Liver (tissue), 9 donors: ENCODE measurements around the gene RAP1GAP2. TPM values are rescaled to one million over a fixed set of nuclear protein-coding genes. Genes with fewer than 3 reads are reported as not detected.

Experiments used
- DNase-seq: peaks from one replicate; pipeline ENCODE4 v3.0.0-alpha.2; 2017; ENCODE audit warnings: low spot score
- H3K27ac ChIP-seq, 2 donors: one replicate each; pipeline ENCODE4 v1.7.0; 2013; ENCODE audit warnings: inconsistent platforms in 2 of 2, low read length in 2 of 2, control low read depth in 1 of 2, low read depth in 1 of 2, mild to moderate bottlenecking in 1 of 2
- H3K27me3 ChIP-seq, 4 donors: one replicate each; pipeline versions ENCODE4 v1.6.1 to v1.7.0; 2013; ENCODE audit warnings: low read length in 3 of 4, inconsistent platforms in 1 of 4, mild to moderate bottlenecking in 1 of 4, moderate library complexity in 1 of 4; ENCODE audit not compliant: control insufficient read depth in 4 of 4, insufficient read depth in 4 of 4
- H3K36me3 ChIP-seq, 4 donors: one replicate each; pipeline versions ENCODE4 v1.6.1 to v1.7.0; 2013; ENCODE audit warnings: low read length in 3 of 4, mild to moderate bottlenecking in 3 of 4, low read depth in 1 of 4, moderate library complexity in 1 of 4; ENCODE audit not compliant: control insufficient read depth in 4 of 4, insufficient read depth in 3 of 4
- H3K4me1 ChIP-seq, 4 donors: one replicate each; pipeline versions ENCODE4 v1.6.1 to v1.7.0; 2013; ENCODE audit warnings: low read length in 3 of 4, mild to moderate bottlenecking in 3 of 4, moderate library complexity in 1 of 4; ENCODE audit not compliant: control insufficient read depth in 4 of 4, insufficient read depth in 4 of 4
- H3K4me3 ChIP-seq, 3 donors: one replicate each; pipeline versions ENCODE4 v1.6.1 to v1.7.0; 2013; ENCODE audit warnings: low read length in 3 of 3, control low read depth in 1 of 3, low read depth in 1 of 3, mild to moderate bottlenecking in 1 of 3
- H3K9ac ChIP-seq, 2 donors: one replicate each; pipeline ENCODE4 v1.7.0; 2013; ENCODE audit warnings: low read length in 2 of 2, mild to moderate bottlenecking in 2 of 2, moderate library complexity in 2 of 2, control low read depth in 1 of 2, low read depth in 1 of 2
- H3K9me3 ChIP-seq, 4 donors: one replicate each; pipeline versions ENCODE4 v1.6.1 to v1.7.0; 2013; ENCODE audit warnings: low read length in 3 of 4; ENCODE audit not compliant: control insufficient read depth in 4 of 4
- ATF3 ChIP-seq: IDR thresholded peaks from 2 replicates; pipeline ENCODE4 v1.6.1; 2016; ENCODE audit warnings: antibody characterized with exemption
- CTCF ChIP-seq: fragments of 150-350 bp; IDR thresholded peaks from 2 replicates; pipeline ENCODE4 v1.5.1; 2017; ENCODE audit warnings: improper control_type of control experiment, low read depth, low read length; ENCODE audit not compliant: missing input control
- EGR1 ChIP-seq, 2 donors: IDR thresholded peaks; 2 replicates each; pipeline ENCODE4 v1.6.1; 2016 to 2018; ENCODE audit warnings: antibody characterized with exemption in 2 of 2, low read depth in 2 of 2
- FOXA1 ChIP-seq: IDR thresholded peaks from 2 replicates; pipeline ENCODE4 v1.6.1; 2016; ENCODE audit warnings: antibody characterized with exemption
- FOXA2 ChIP-seq: IDR thresholded peaks from 2 replicates; pipeline ENCODE4 v1.6.1; 2016; ENCODE audit warnings: antibody characterized with exemption
- HNF4A ChIP-seq, 2 donors: conservative IDR thresholded peaks; 2 replicates each; pipeline ENCODE4 v1.6.1; 2016; ENCODE audit warnings: antibody characterized with exemption in 2 of 2, mild to moderate bottlenecking in 2 of 2
- NR2F2 ChIP-seq: IDR thresholded peaks from 2 replicates; pipeline ENCODE4 v1.6.1; 2016; ENCODE audit warnings: antibody characterized with exemption
- RAD21 ChIP-seq, 2 donors: IDR thresholded peaks; 2 replicates each; pipeline ENCODE4 v1.6.1; 2016; ENCODE audit warnings: antibody characterized with exemption in 2 of 2, mild to moderate bottlenecking in 2 of 2
- REST ChIP-seq: IDR thresholded peaks from 2 replicates; pipeline ENCODE4 v1.6.1; 2016; ENCODE audit warnings: antibody characterized with exemption, mild to moderate bottlenecking
- TAF1 ChIP-seq: conservative IDR thresholded peaks from 2 replicates; pipeline ENCODE4 v1.6.1; 2016; ENCODE audit warnings: antibody characterized with exemption, mild to moderate bottlenecking
- ZBTB33 ChIP-seq: IDR thresholded peaks from 2 replicates; pipeline ENCODE4 v1.6.1; 2016; ENCODE audit warnings: antibody characterized with exemption
- WGBS: extraction: QIAGEN DNeasy Blood & Tissue Kit; methylation state at CpG from one replicate; pipeline ENCODE4 v1.1.7; 2013; 5-methylcytosine and 5-hydroxymethylcytosine counted together
- polyA plus RNA-seq, 2 donors: library from polyadenylated mRNA; stranded (reverse) in 1 of 2; unstranded in 1 of 2; fragments of 200-250 nt in 1 of 2; fragments of >200 nt in 1 of 2; fragmentation: Nextera tagmentation in 1 of 2; extraction: Ambion mirVana in 1 of 2; gene quantifications; one replicate each; pipeline versions ENCODE4 v1.2.1 to v1.2.3, GENCODE V29; 2013 to 2015
- total RNA-seq, 2 donors: library from RNA; depleted of rRNA; stranded (reverse); fragments of >200 nt; gene quantifications; one replicate each; pipeline ENCODE4 v1.2.3, GENCODE V29; 2014
- donor health status: healthy.
- donor health status: healthy.
- donor health status: healthy.
- donor health status: healthy.
- donor health status: healthy.

RAP1GAP2 gene
- total and polyA plus RNA-seq, 4 donors = 0.56 to 1.7 (median 1.1) TPM

- TF ChIP-seq REST = no peak
- no peak for TF ChIP-seq FOXA1
- no peak for TF ChIP-seq ATF3
- no peak for TF ChIP-seq HNF4A (conservative IDR thresholded peaks at IDR 0.05)
- no peak for TF ChIP-seq FOXA2
- TF ChIP-seq RAD21 (IDR thresholded peaks at IDR 0.05) = no peak
- TF ChIP-seq EGR1 (IDR thresholded peaks at IDR 0.05; ENCODE audit: low read depth in 2 of 2) = no peak
Observed at GRCh38 chr17:2901582-2901981, 105.3 kb downstream of the RAP1GAP2 start (continued).

- TF ChIP-seq RAD21 (IDR thresholded peaks at IDR 0.05) = no peak
- TF ChIP-seq ZBTB33 = no peak
- no peak for TF ChIP-seq TAF1
- TF ChIP-seq CTCF = no peak
- TF ChIP-seq NR2F2 = no peak
- no peak for TF ChIP-seq FOXA2
- H3K4me3 ChIP-seq = no peak overlapping the region
- 96% methylated on average over 9 of the region's 9 CpGs for WGBS
- H3K27me3 ChIP-seq = no peaks in the 10 kb centered on the region
- no peak overlapping the region for H3K9ac ChIP-seq
- peaks cover 0 to 2% (median 0%) of the 10 kb centered on the region in 4 donors for H3K9me3 ChIP-seq
- H3K4me1 ChIP-seq = no peaks in the 10 kb centered on the region
- no peak for DNase-seq
- H3K36me3 ChIP-seq = no peaks in the 10 kb centered on the region
- no peak overlapping the region for H3K27ac ChIP-seq
Observed at GRCh38 chr17:2902546-2902945, 106.3 kb downstream of the RAP1GAP2 start.

- H3K4me1 ChIP-seq = no peaks in the 10 kb centered on the region
- H3K4me3 ChIP-seq = no peak overlapping the region
- H3K27ac ChIP-seq = no peak overlapping the region
- H3K9me3 ChIP-seq = peaks cover 0 to 2% (median 0%) of the 10 kb centered on the region in 4 donors
- no peaks in the 10 kb centered on the region for H3K27me3 ChIP-seq
- TF ChIP-seq ZBTB33 = no peak
- H3K9ac ChIP-seq = no peak overlapping the region
- 81% methylated on average over 8 of the region's 8 CpGs for WGBS
- no peaks in the 10 kb centered on the region for H3K36me3 ChIP-seq
- DNase-seq = no peak
Observed at GRCh38 chr17:2903193-2903974, 107.1 kb downstream of the RAP1GAP2 start.
